Spleen (tissue), 11 donors: ENCODE results near the gene BLM. TPM values are rescaled to one million over a fixed set of nuclear protein-coding genes. Genes with fewer than 3 reads are reported as not detected.

ENCODE experiments used
- DNase-seq: peaks from one replicate; pipeline ENCODE4 v3.0.0-alpha.2; 2020
- H3K27ac ChIP-seq, 8 donors: fragments of 200-600 bp; sonication (generic) in 7 of 8; 1 replicate in 4 of 8; 2 replicates in 4 of 8; pipeline versions ENCODE4 v1.5.0 to v1.8.0; 2016 to 2021; ENCODE audit warnings: inconsistent platforms in 4 of 8, mild to moderate bottlenecking in 4 of 8, moderate library complexity in 1 of 8
- H3K27me3 ChIP-seq, 7 donors: fragments of 200-600 bp; sonication (generic) in 6 of 7; replicated peaks in 1 of 7; 1 replicate in 4 of 7; 2 replicates in 3 of 7; pipeline versions ENCODE4 v1.5.0 to v1.8.0; 2016 to 2021; ENCODE audit warnings: inconsistent platforms in 3 of 7, mild to moderate bottlenecking in 1 of 7
- H3K36me3 ChIP-seq, 6 donors: fragments of 200-600 bp; sonication (generic) in 5 of 6; 1 replicate in 4 of 6; 2 replicates in 2 of 6; pipeline versions ENCODE4 v1.5.0 to v1.8.0; 2016 to 2021; ENCODE audit warnings: inconsistent platforms in 2 of 6
- H3K4me1 ChIP-seq, 6 donors: fragments of 200-600 bp; sonication (generic) in 5 of 6; 1 replicate in 3 of 6; 2 replicates in 3 of 6; pipeline versions ENCODE4 v1.5.0 to v1.8.0; 2016 to 2021; ENCODE audit warnings: inconsistent platforms in 3 of 6
- H3K4me3 ChIP-seq, 8 donors: fragments of 200-600 bp; sonication (generic) in 7 of 8; 1 replicate in 4 of 8; 2 replicates in 4 of 8; pipeline versions ENCODE4 v1.5.0 to v1.8.0; 2016 to 2021; ENCODE audit warnings: inconsistent platforms in 4 of 8, mild to moderate bottlenecking in 4 of 8, moderate library complexity in 2 of 8
- H3K9me3 ChIP-seq, 8 donors: fragments of 200-600 bp; sonication (generic) in 7 of 8; 1 replicate in 4 of 8; 2 replicates in 4 of 8; pipeline versions ENCODE4 v1.5.0 to v1.8.0; 2016 to 2021; ENCODE audit warnings: inconsistent platforms in 4 of 8
- POLR2A ChIP-seq, 3 donors: fragments of 450-650 bp; IDR thresholded peaks; one replicate each; pipeline ENCODE4 v1.5.1; 2017; ENCODE audit warnings: antibody characterized with exemption in 3 of 3, mild to moderate bottlenecking in 1 of 3
- POLR2AphosphoS5 ChIP-seq, 3 donors: sonication (generic); formaldehyde crosslinking; IDR thresholded peaks; one replicate each; pipeline ENCODE4 v1.5.1; 2017; ENCODE audit warnings: antibody characterized with exemption in 3 of 3
- WGBS, 5 donors: extraction: QIAGEN DNeasy Blood & Tissue Kit in 3 of 5; methylation state at CpG; one replicate each; pipeline versions ENCODE4 v1.1.5 to v1.1.7; 2013 to 2018; 5-methylcytosine and 5-hydroxymethylcytosine counted together
- intact Hi-C: fragments of 100-400 bp; cut with DNase I; formaldehyde crosslinking; loops from one replicate; pipeline ENCODE4 v1.15.0; 2023; ENCODE audit warnings: low total_unique reads
- polyA plus RNA-seq, 3 donors: library from polyadenylated mRNA; stranded (reverse); fragments of 200-250 nt; gene quantifications; one replicate each; pipeline ENCODE4 v1.2.1, GENCODE V29; 2013
- total RNA-seq, 7 donors: library from RNA; depleted of rRNA in 3 of 7; stranded (reverse); fragments of >200 nt in 3 of 7; fragmentation: NEBNext Ultra II Directional in 4 of 7; extraction: Animal tissue kit (Norgen Biotek cat#: 25700) in 4 of 7; gene quantifications; one replicate each; pipeline versions ENCODE4 v1.1.0 to v1.2.1, GENCODE V29; 2016 to 2021
- TF ChIP-seq, protein P1 (sequence below), 11 experiments: fragments of 200-600 bp in 7 of 11; fragments of 450-650 bp in 4 of 11; sonication (generic) in 4 of 11; IDR thresholded peaks in 8 of 11; conservative IDR thresholded peaks in 3 of 11; 1 replicate in 7 of 11; 2 replicates in 4 of 11; pipeline versions ENCODE4 v1.4.0 to v1.8.0; 2016 to 2021; ENCODE audit warnings: antibody characterized with exemption in 11 of 11, inconsistent platforms in 4 of 11, mild to moderate bottlenecking in 1 of 11
- donor health status: healthy with polysubstance abuse.
- donor health status: DM: no; HTN: no; CAD: no; lungs with moderate emphysema.
- donor health status: DM: no; HTN: no; CAD: no.
- donor health status: Bipolar disorder and iron deficiency.
- donor health status: healthy.
- donor health status: DM: no; HTN: no; CAD: no.
- donor health status: DM: yes; HTN: yes; CAD: no.

The BLM gene
- total and polyA plus RNA-seq, 10 donors: 5.8 to 12.0 (median 7.3) TPM

- intact Hi-C loops: loop anchor here (5.0 kb wide), 1 partner anchor 45 kb away; no protein-coding TSS in a partner anchor
- Histone ChIP-seq H3K4me1 (peaks cover 0 to 17% (median 7%) of the 10 kb centered on the region in 6 donors), H3K36me3 (no peaks in the 10 kb centered on the region), H3K27ac (peak overlapping the region in 1 of 8 donors; percentile 6), H3K9me3 (peaks cover 0 to 15% (median 9%) of the 10 kb centered on the region in 8 donors), H3K4me3 (no peak overlapping the region), H3K27me3 (no peaks in the 10 kb centered on the region)
- no peak for DNase-seq
- WGBS, 5 donors: 77 to 89% (median 79%) methylated on average over 4 of the region's 4 CpGs
- TF ChIP-seq POLR2A (IDR thresholded peaks at IDR 0.05) (no peak), POLR2AphosphoS5 (IDR thresholded peaks at IDR 0.05) (no peak)
- TF ChIP-seq, protein P1, sequence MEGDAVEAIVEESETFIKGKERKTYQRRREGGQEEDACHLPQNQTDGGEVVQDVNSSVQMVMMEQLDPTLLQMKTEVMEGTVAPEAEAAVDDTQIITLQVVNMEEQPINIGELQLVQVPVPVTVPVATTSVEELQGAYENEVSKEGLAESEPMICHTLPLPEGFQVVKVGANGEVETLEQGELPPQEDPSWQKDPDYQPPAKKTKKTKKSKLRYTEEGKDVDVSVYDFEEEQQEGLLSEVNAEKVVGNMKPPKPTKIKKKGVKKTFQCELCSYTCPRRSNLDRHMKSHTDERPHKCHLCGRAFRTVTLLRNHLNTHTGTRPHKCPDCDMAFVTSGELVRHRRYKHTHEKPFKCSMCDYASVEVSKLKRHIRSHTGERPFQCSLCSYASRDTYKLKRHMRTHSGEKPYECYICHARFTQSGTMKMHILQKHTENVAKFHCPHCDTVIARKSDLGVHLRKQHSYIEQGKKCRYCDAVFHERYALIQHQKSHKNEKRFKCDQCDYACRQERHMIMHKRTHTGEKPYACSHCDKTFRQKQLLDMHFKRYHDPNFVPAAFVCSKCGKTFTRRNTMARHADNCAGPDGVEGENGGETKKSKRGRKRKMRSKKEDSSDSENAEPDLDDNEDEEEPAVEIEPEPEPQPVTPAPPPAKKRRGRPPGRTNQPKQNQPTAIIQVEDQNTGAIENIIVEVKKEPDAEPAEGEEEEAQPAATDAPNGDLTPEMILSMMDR (IDR thresholded peaks at IDR 0.05 in 8 of 11, conservative IDR thresholded peaks at IDR 0.05 in 3 of 11): no peak
These were observed 25.0 kb upstream of the BLM start for GRCh38 chr15:90691982-90692773.

DNA sequence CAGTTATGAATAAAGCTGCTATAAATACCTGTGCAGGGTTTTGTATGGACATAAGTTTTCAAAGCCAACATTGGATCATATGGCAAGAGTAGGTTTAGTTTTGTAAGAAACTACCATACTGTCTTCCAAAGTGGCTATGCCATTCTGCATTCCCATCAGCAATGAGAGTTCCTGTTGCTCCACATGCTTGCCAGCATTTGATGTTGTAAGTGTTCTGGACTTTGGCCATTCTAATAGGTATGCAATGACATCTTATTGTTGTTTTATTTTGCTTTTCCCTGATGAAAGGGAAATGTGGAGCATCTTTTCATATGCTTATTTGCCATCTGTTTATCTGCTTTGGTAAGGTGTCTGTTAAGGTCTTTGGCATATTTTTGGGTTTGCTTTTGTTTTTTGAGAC lies 22.2 kb upstream of the BLM start:
- Histone ChIP-seq H3K9me3 (peaks cover 0 to under 1% (median 0%) of the 10 kb centered on the region in 8 donors), H3K4me1 (peaks cover 0 to 17% (median 7%) of the 10 kb centered on the region in 6 donors), H3K27ac (no peak overlapping the region), H3K27me3 (no peaks in the 10 kb centered on the region), H3K36me3 (no peaks in the 10 kb centered on the region), H3K4me3 (no peak overlapping the region)
- intact Hi-C loops: loop anchor here (5.0 kb wide), 1 partner anchor 48 kb away; no protein-coding TSS in a partner anchor
- DNase-seq: no peak
- TF ChIP-seq, protein P1 (IDR thresholded peaks at IDR 0.05 in 8 of 11, conservative IDR thresholded peaks at IDR 0.05 in 3 of 11): no peak
- TF ChIP-seq POLR2AphosphoS5 (IDR thresholded peaks at IDR 0.05) (no peak), POLR2A (IDR thresholded peaks at IDR 0.05) (no peak)

- Histone ChIP-seq H3K4me1 (peaks cover 0 to 26% (median 6%) of the 10 kb centered on the region in 6 donors), H3K9me3 (peaks cover 0 to under 1% (median 0%) of the 10 kb centered on the region in 8 donors), H3K27me3 (no peaks in the 10 kb centered on the region), H3K4me3 (no peak overlapping the region), H3K27ac (no peak overlapping the region), H3K36me3 (no peaks in the 10 kb centered on the region)
- 91 to 100% (median 97%) methylated on average over 1 of the region's 1 CpG for WGBS, 5 donors
- intact Hi-C loops: no loop called here
- no peak for DNase-seq
- TF ChIP-seq, protein P1 (IDR thresholded peaks at IDR 0.05 in 8 of 11, conservative IDR thresholded peaks at IDR 0.05 in 3 of 11): no peak
- TF ChIP-seq POLR2AphosphoS5 (IDR thresholded peaks at IDR 0.05) (no peak), POLR2A (IDR thresholded peaks at IDR 0.05) (no peak)
These were observed 20.0 kb upstream of the BLM start for GRCh38 chr15:90697175-90697574.

- Histone ChIP-seq H3K9me3 (peaks cover 0 to 16% (median 10%) of the 10 kb centered on the region in 8 donors), H3K36me3 (no peaks in the 10 kb centered on the region), H3K4me3 (no peak overlapping the region), H3K4me1 (peaks cover 0 to 23% (median 6%) of the 10 kb centered on the region in 6 donors), H3K27me3 (no peaks in the 10 kb centered on the region), H3K27ac (no peak overlapping the region)
- 88 to 95% (median 93%) methylated on average over 3 of the region's 3 CpGs for WGBS, 5 donors
- intact Hi-C loops: no loop called here
- TF ChIP-seq, protein P1 (IDR thresholded peaks at IDR 0.05 in 8 of 11, conservative IDR thresholded peaks at IDR 0.05 in 3 of 11): no peak
- TF ChIP-seq POLR2A (IDR thresholded peaks at IDR 0.05) (no peak), POLR2AphosphoS5 (IDR thresholded peaks at IDR 0.05) (no peak)
- no peak for DNase-seq
These were observed 18.5 kb upstream of the BLM start for GRCh38 chr15:90698629-90699028.
